GM13977 (cell line): ENCODE measurements around the gene PDE4D.

ENCODE experiments used
- DNase-seq: peaks from one replicate; pipeline ENCODE4 v3.0.0; 2012; ENCODE audit warnings: low spot score
- in situ Hi-C: fragments of 300-500 bp; cut with MboI; formaldehyde crosslinking; loops from one replicate; pipeline ENCODE4 v1.12.0; 2022; ENCODE audit warnings: low sequenced_read_pairs, low pct_unique_long_range_greater_than_20kb, mixed read lengths, inconsistent platforms; ENCODE audit not compliant: unreplicated experiment
- TF ChIP-seq, protein P1 (sequence below): IDR thresholded peaks from 2 replicates; pipeline ENCODE4 v1.5.1; 2012; ENCODE audit warnings: mild to moderate bottlenecking, control low read depth; ENCODE audit not compliant: insufficient read depth; ENCODE audit errors: extremely low read depth, missing control alignments

PDE4D gene

DNA sequence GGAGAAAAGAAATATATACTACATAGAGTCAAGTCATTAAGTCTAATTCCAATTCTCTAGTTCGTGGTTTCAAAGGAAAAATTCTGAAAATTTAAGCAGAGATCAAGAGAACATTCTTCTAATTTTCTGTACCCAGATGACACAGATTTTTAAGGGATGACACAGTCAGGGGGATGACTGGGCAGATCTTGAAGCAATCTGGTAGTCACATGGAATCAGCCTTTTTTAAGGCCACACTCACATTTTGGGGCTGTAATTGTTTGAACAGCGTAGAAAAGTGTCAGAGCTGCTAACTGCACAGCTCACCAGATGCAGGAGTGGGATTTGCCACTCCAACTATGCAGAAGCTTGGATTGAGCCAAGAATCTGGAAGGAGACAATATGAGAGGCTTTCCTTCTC is 20.4 kb downstream of the PDE4D start:
- TF ChIP-seq, protein P1, sequence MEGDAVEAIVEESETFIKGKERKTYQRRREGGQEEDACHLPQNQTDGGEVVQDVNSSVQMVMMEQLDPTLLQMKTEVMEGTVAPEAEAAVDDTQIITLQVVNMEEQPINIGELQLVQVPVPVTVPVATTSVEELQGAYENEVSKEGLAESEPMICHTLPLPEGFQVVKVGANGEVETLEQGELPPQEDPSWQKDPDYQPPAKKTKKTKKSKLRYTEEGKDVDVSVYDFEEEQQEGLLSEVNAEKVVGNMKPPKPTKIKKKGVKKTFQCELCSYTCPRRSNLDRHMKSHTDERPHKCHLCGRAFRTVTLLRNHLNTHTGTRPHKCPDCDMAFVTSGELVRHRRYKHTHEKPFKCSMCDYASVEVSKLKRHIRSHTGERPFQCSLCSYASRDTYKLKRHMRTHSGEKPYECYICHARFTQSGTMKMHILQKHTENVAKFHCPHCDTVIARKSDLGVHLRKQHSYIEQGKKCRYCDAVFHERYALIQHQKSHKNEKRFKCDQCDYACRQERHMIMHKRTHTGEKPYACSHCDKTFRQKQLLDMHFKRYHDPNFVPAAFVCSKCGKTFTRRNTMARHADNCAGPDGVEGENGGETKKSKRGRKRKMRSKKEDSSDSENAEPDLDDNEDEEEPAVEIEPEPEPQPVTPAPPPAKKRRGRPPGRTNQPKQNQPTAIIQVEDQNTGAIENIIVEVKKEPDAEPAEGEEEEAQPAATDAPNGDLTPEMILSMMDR, result no peak
- DNase-seq, result no peak
- in situ Hi-C loops, result no loop called here

DNA sequence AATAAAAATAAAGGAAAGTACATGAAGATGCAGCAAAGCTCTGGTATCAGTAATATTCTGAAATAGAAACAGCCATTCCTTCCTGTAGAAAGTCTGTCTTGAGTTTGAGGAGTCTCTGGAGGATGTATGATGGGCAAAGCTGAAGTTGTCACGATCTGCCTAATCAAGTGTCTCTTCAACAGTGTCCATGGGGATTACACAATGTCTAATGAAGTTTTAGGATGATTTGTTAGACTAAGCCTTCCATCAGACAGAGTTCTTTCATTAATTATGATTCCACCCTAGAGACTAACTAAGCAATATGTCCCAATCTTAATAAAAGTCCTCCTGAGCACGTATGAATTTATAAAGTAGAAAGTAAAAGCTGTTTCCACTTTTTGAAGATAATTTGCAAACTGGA is 26.9 kb downstream of the PDE4D start:
- DNase-seq, result no peak
- in situ Hi-C loops, result no loop called here
- TF ChIP-seq, protein P1, result no peak

DNA sequence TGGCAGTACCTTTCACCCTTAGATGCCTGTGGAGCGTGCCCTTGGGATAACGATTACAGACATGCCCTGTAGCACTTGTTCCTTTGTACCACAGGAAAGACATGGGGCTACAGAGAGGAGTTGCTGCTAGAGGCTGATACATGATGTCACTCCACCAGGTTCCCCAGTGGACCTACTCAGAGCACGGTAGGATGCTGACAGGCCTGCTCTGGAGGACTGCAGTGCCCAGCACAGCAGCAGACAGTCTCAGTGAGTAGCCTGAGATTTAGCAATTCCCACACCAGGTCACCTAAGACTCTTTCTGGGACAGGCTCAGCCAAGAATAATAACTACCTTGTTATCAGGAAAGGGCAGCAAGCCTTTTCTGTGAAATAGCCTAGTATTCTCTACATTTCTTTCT is 28.8 kb downstream of the PDE4D start:
- in situ Hi-C loops, result no loop called here
- TF ChIP-seq, protein P1, result no peak

DNA sequence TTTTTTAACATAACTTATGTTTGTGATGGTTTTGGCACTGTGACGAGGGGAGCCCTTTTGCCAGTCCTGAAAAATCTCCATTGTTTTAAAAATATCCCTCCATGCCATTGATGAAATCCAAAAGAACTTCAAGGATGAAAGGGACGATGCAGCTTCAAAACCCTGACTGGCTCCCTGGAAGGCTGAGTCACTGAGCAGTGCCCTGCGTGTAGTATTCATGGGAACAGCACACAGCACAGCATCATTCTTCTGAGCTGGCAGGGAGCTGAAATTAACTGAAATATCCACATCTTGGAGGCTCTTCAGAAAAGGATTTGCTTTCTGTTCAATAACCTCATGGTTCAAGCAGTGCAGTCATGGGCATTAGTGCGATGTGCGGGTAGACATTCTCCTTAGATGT is 29.7 kb downstream of the PDE4D start:
- in situ Hi-C loops, result no loop called here
- TF ChIP-seq, protein P1, result no peak
- no peak for DNase-seq

More for the DNA sequence above, 28.8 kb downstream of the PDE4D start:
- DNase-seq, result no peak

DNA sequence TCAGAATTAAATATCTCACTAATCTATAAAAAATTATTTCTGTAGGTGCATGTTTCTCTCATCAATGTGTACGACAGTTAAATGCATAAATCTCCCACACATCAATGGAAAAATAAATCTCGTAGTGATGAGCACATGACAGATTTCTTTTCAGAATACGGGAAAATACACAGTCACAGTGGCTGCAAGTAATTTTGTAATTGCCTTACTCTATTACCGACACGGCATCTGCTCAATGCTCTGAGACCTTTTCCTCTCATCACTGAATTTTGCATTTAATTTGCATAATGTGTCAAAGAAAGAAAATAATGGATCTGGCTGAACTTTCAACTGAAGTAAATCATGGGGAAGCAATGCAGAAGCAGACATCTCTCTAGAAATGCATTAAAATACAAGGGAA is 37.2 kb downstream of the PDE4D start:
- DNase-seq, result no peak
- TF ChIP-seq, protein P1, result no peak
- in situ Hi-C loops, result no loop called here

DNA sequence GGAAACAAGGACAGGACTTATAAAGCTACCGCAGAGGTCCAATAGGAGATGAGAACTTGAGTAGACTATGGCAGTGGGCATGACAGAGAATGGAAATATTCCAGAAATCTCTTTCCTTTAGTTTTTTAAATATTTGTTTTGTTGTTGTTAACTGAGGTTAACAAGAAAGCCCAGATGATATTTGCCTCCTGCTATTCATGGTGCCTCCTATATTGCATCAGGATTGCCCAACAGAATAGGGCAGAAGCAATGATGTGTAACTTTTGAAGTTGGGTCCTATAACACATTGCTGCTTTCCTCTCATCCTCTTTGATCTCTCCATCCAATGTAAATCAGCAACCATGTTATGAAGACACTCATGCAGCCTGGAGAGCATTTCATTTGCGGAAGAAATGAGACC is 42.8 kb downstream of the PDE4D start:
- in situ Hi-C loops, result no loop called here

DNA sequence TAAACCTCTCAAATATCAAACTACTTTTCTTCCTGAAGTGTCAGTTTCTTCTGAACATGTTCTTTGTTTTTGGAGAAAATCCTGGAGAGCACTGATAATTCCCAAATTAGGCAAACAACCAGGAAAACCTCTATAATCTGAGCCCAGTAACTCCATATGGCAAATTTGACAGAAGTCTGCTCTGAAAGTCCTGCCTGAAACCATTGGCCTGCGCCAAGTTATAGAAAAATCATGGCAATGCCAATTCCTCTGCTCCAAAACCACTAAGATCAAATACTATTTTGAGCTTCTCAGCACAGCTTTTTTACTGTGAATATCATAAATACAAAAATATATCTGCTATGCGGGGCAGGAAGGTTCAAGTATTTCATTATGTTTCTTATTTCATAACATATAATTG is 45.9 kb downstream of the PDE4D start:
- in situ Hi-C loops, result no loop called here
- DNase-seq, result no peak
- TF ChIP-seq, protein P1, result no peak

More for the DNA sequence above, 42.8 kb downstream of the PDE4D start:
- TF ChIP-seq, protein P1, result no peak
- no peak for DNase-seq
